Endothelial cell of umbilical vein (primary cell): ENCODE data around the gene GPR27.

Experiments
- CTCF ChIP-seq, 2 donors: IDR thresholded peaks; 1 replicate in 1 of 2; 2 replicates in 1 of 2; pipeline ENCODE4 v1.5.1; 2011; ENCODE audit warnings: low read length in 2 of 2, mild to moderate bottlenecking in 2 of 2, moderate library complexity in 2 of 2, control low read depth in 1 of 2, inconsistent platforms in 1 of 2, low read depth in 1 of 2; ENCODE audit not compliant: insufficient read depth in 1 of 2; ENCODE audit errors: extremely low read depth in 1 of 2
- EZH2 ChIP-seq: IDR thresholded peaks from 2 replicates; pipeline ENCODE4 v1.6.1; 2012; ENCODE audit warnings: borderline replicate concordance, low read depth, mild to moderate bottlenecking, moderate library complexity, low read length, inconsistent platforms; ENCODE audit not compliant: severe bottlenecking
- MAX ChIP-seq: IDR thresholded peaks from 2 replicates; pipeline ENCODE4 v1.6.1; 2011; ENCODE audit not compliant: insufficient read depth, insufficient read length
- POLR2A ChIP-seq: IDR thresholded peaks from 2 replicates; pipeline ENCODE4 v1.6.1; 2012; ENCODE audit warnings: low read depth, mild to moderate bottlenecking, control low read depth, low read length
- POLR2AphosphoS5 ChIP-seq: IDR thresholded peaks from 2 replicates; pipeline ENCODE4 v1.6.1; 2012; ENCODE audit warnings: low read depth, mild to moderate bottlenecking, control low read depth, low read length, moderate library complexity; ENCODE audit not compliant: insufficient read depth

GRCh38 chr3:71752831-71753700 lies 589 bp upstream of the GPR27 start:
- TF ChIP-seq CTCF (IDR thresholded peaks at IDR 0.05; ENCODE audit: extremely low read depth in 1 of 2, insufficient read depth in 1 of 2, low read depth in 1 of 2, low read length in 2 of 2) (no peak), POLR2A (no peak), POLR2AphosphoS5 (no peak), EZH2 (peak; percentile 49), MAX (no peak)
